Measurements from ENCODE around the gene POLR2E.

- TF ChIP-seq ATF3 (IDR thresholded peaks at IDR 0.05) (no peak), JUND (IDR thresholded peaks at IDR 0.05) (no peak), ELF1 (IDR thresholded peaks at IDR 0.05; ENCODE audit: borderline replicate concordance, low read depth) (no peak), POLR2AphosphoS5 (IDR thresholded peaks at IDR 0.05; ENCODE audit: low read depth, low read length) (no peak; the same call in none of the 2 replicates)
- TF ChIP-seq, protein P1, sequence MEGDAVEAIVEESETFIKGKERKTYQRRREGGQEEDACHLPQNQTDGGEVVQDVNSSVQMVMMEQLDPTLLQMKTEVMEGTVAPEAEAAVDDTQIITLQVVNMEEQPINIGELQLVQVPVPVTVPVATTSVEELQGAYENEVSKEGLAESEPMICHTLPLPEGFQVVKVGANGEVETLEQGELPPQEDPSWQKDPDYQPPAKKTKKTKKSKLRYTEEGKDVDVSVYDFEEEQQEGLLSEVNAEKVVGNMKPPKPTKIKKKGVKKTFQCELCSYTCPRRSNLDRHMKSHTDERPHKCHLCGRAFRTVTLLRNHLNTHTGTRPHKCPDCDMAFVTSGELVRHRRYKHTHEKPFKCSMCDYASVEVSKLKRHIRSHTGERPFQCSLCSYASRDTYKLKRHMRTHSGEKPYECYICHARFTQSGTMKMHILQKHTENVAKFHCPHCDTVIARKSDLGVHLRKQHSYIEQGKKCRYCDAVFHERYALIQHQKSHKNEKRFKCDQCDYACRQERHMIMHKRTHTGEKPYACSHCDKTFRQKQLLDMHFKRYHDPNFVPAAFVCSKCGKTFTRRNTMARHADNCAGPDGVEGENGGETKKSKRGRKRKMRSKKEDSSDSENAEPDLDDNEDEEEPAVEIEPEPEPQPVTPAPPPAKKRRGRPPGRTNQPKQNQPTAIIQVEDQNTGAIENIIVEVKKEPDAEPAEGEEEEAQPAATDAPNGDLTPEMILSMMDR (IDR thresholded peaks at IDR 0.05 in 2 of 3, conservative IDR thresholded peaks at IDR 0.05 in 1 of 3; ENCODE audit: borderline replicate concordance in 1 of 3, insufficient read depth in 1 of 3, low read depth in 2 of 3, low read length in 2 of 3), result no peak
Measured at GRCh38 chr19:1040476-1041271, 54.5 kb downstream of the POLR2E start.
